HEK293 (cell line): ENCODE results near the gene C12orf57.

ENCODE experiments used
- CTCF ChIA-PET: fragments of 350-600 bp; formaldehyde crosslinking; extraction: SDS; loops from one replicate; lab custom pipeline; 2021; ENCODE audit warnings: antibody characterized with exemption; lab: Yijun Ruan, JAX
- POLR2A ChIA-PET: fragments of 300-600 bp; formaldehyde crosslinking; extraction: SDS; loops from one replicate; lab custom pipeline; 2020; ENCODE audit warnings: antibody characterized with exemption, inconsistent platforms; lab: Yijun Ruan, JAX
- H3K27ac ChIP-seq: fragments of 200-500 bp; sonication (Bioruptor generic); 2 replicates; pipeline ENCODE4 v1.5.1; 2014; ENCODE audit warnings: low read depth, low read length, control low read depth, inconsistent platforms; ENCODE audit errors: extremely low read depth
- H3K36me3 ChIP-seq, 2 experiments: fragments of 200-500 bp in 1 of 2; sonication (Bioruptor generic) in 1 of 2; 1 replicate in 1 of 2; 2 replicates in 1 of 2; pipeline ENCODE4 v1.5.1; 2014 to 2017; ENCODE audit warnings: inconsistent platforms in 2 of 2, low read length in 2 of 2; ENCODE audit not compliant: control insufficient read depth in 2 of 2, insufficient read depth in 1 of 2
- H3K4me1 ChIP-seq: fragments of 200-500 bp; sonication (Bioruptor generic); 2 replicates; pipeline ENCODE4 v1.5.1; 2014; ENCODE audit warnings: mild to moderate bottlenecking, low read length, inconsistent platforms; ENCODE audit not compliant: control insufficient read depth, insufficient read depth
- H3K4me3 ChIP-seq: 2 replicates; pipeline ENCODE4 v1.5.1; 2011; ENCODE audit warnings: low read depth, mild to moderate bottlenecking, control low read depth, low read length, moderate library complexity
- H3K9me3 ChIP-seq: fragments of 200-500 bp; sonication (Bioruptor generic); 2 replicates; pipeline ENCODE4 v1.5.1; 2014; ENCODE audit warnings: low read depth, low read length, inconsistent platforms; ENCODE audit not compliant: control insufficient read depth, insufficient read depth
- HIC1 ChIP-seq: fragments of 450-650 bp; formaldehyde crosslinking; IDR thresholded peaks from 2 replicates; pipeline ENCODE4 v1.5.1; 2016; ENCODE audit warnings: missing biosample characterization, missing genetic modification characterization
- KLF7 ChIP-seq: fragments of 450-650 bp; formaldehyde crosslinking; IDR thresholded peaks from 2 replicates; pipeline ENCODE4 v1.5.1; 2016; ENCODE audit warnings: missing biosample characterization, missing genetic modification characterization, borderline replicate concordance
- KLF8 ChIP-seq: fragments of 450-650 bp; formaldehyde crosslinking; IDR thresholded peaks from 2 replicates; pipeline ENCODE4 v1.5.1; 2016; ENCODE audit warnings: missing biosample characterization, missing genetic modification characterization
- MYNN ChIP-seq: fragments of 450-650 bp; formaldehyde crosslinking; IDR thresholded peaks from 2 replicates; pipeline ENCODE4 v1.5.1; 2016; ENCODE audit warnings: missing biosample characterization, missing genetic modification characterization, borderline replicate concordance
- PBX3 ChIP-seq: sonication (generic); formaldehyde crosslinking; IDR thresholded peaks from 2 replicates; pipeline ENCODE4 v1.8.1; 2022; ENCODE audit warnings: mild to moderate bottlenecking, moderate library complexity, missing genetic modification reagents
- PRDM1 ChIP-seq: fragments of 450-650 bp; formaldehyde crosslinking; IDR thresholded peaks from 2 replicates; pipeline ENCODE4; 2016; ENCODE audit warnings: missing biosample characterization, missing genetic modification characterization
- PRDM2 ChIP-seq: fragments of 450-650 bp; formaldehyde crosslinking; IDR thresholded peaks from 2 replicates; pipeline ENCODE4 v1.5.1; 2016; ENCODE audit warnings: missing biosample characterization, missing genetic modification characterization, borderline replicate concordance
- TCF7L2 ChIP-seq: IDR thresholded peaks from 2 replicates; pipeline ENCODE4 v1.6.1; 2011; ENCODE audit warnings: low read depth, mild to moderate bottlenecking, inconsistent platforms, low read length, moderate library complexity, borderline replicate concordance
- ZBTB26 ChIP-seq: fragments of 450-650 bp; formaldehyde crosslinking; optimal IDR thresholded peaks from 2 replicates; pipeline ENCODE3; 2016; ENCODE audit warnings: missing biosample characterization, mild to moderate bottlenecking, missing genetic modification characterization
- ZBTB44 ChIP-seq: fragments of 450-650 bp; IDR thresholded peaks from 2 replicates; pipeline ENCODE4 v1.5.1; 2018; ENCODE audit warnings: missing biosample characterization, mild to moderate bottlenecking, missing genetic modification characterization
- ZEB2 ChIP-seq: fragments of 450-650 bp; formaldehyde crosslinking; IDR thresholded peaks from 2 replicates; pipeline ENCODE4 v1.5.1; 2016; ENCODE audit warnings: missing biosample characterization, missing genetic modification characterization
- ZNF18 ChIP-seq: fragments of 450-650 bp; formaldehyde crosslinking; IDR thresholded peaks from 2 replicates; pipeline ENCODE4 v1.5.1; 2016; ENCODE audit warnings: missing biosample characterization, missing genetic modification characterization
- ZNF2 ChIP-seq: fragments of 450-650 bp; formaldehyde crosslinking; IDR thresholded peaks from 2 replicates; pipeline ENCODE4 v1.5.1; 2016; ENCODE audit warnings: missing biosample characterization, missing genetic modification characterization
- ZNF24 ChIP-seq: fragments of 450-650 bp; formaldehyde crosslinking; IDR thresholded peaks from 2 replicates; pipeline ENCODE4 v1.5.1; 2016; ENCODE audit warnings: missing biosample characterization, missing genetic modification characterization
- ZNF488 ChIP-seq: fragments of 450-650 bp; formaldehyde crosslinking; IDR thresholded peaks from 2 replicates; pipeline ENCODE4 v1.5.1; 2016; ENCODE audit warnings: missing biosample characterization, missing genetic modification characterization
- ZNF596 ChIP-seq: fragments of 450-650 bp; IDR thresholded peaks from 2 replicates; pipeline ENCODE4 v1.5.0; 2018; ENCODE audit warnings: missing biosample characterization, mild to moderate bottlenecking, missing genetic modification characterization, moderate library complexity
- ZNF600 ChIP-seq: fragments of 450-650 bp; formaldehyde crosslinking; IDR thresholded peaks from 2 replicates; pipeline ENCODE4 v1.5.1; 2016; ENCODE audit warnings: missing biosample characterization, missing genetic modification characterization
- ZNF670 ChIP-seq: fragments of 450-650 bp; formaldehyde crosslinking; IDR thresholded peaks from 2 replicates; pipeline ENCODE4 v1.5.1; 2016; ENCODE audit warnings: missing biosample characterization, missing genetic modification characterization, low read depth
- ZNF768 ChIP-seq: fragments of 450-650 bp; formaldehyde crosslinking; IDR thresholded peaks from 2 replicates; pipeline ENCODE4 v1.5.1; 2018; ENCODE audit warnings: missing biosample characterization, mild to moderate bottlenecking, missing genetic modification characterization
- ZXDB ChIP-seq: fragments of 450-650 bp; formaldehyde crosslinking; IDR thresholded peaks from 2 replicates; pipeline ENCODE4 v1.5.1; 2016; ENCODE audit warnings: missing biosample characterization, missing genetic modification characterization

C12orf57 gene

GRCh38 chr12:6904280-6905276 is 39.2 kb upstream of the C12orf57 start, which contains the start of gene LRRC23:
Gene LRRC23, plus strand, starts transcription at chr12:6904822. Its CDS starts 812 bp downstream, at chr12:6905634.
- Histone ChIP-seq H3K4me1 (peaks cover 13% of the 10 kb centered on the region; the same call in 1 of the 2 replicates), H3K27ac (peak within 1 kb of the TSS; percentile 57), H3K9me3 (no peaks in the 10 kb centered on the region), H3K4me3 (peak within 1 kb of the TSS; percentile 42), H3K36me3 (no peaks in the 10 kb centered on the region)
- POLR2A ChIA-PET, result interaction anchor here (0.6 to 2.6 kb wide), 12 partner anchors 9 to 181 kb away, joined by 3 to 10 read pairs (median 4); partner anchors contain the start of genes C12orf57, COPS7A, ENO2 and RNU7-1
- CTCF ChIA-PET, result interaction anchor here (0.7 to 1.5 kb wide), 4 partner anchors 19 to 34 kb away, joined by 4 to 8 read pairs (median 7); partner anchors contain the start of gene SPSB2
- TF ChIP-seq MYNN (tag by site-specific recombination), result peak; percentile 94
- no peak for TF ChIP-seq ZBTB44 (tag by site-specific recombination)
- no peak for TF ChIP-seq KLF7 (tag by site-specific recombination)
- TF ChIP-seq ZNF24 (tag by site-specific recombination), result peak; percentile 63
- no peak for TF ChIP-seq PRDM1 (tag by site-specific recombination)
- peak; percentile 45; the same call in 1 of the 2 replicates for TF ChIP-seq KLF8 (tag by site-specific recombination)
- TF ChIP-seq ZNF18 (tag by site-specific recombination), result no peak
- no peak for TF ChIP-seq ZNF670 (tag by site-specific recombination)
- TF ChIP-seq HIC1 (tag by site-specific recombination), result no peak
- TF ChIP-seq ZNF488, result no peak
- TF ChIP-seq ZEB2 (tag by site-specific recombination), result peak; percentile 26; the same call in 1 of the 2 replicates
- peak; percentile 26 for TF ChIP-seq ZBTB26 (tag by site-specific recombination)
- peak; percentile 89 for TF ChIP-seq ZNF600 (tag by site-specific recombination)
- TF ChIP-seq TCF7L2, result no peak
- no peak for TF ChIP-seq ZNF2 (tag by site-specific recombination)
- TF ChIP-seq PBX3, result no peak
- TF ChIP-seq PRDM2, result no peak; the same call in 1 of the 2 replicates
- TF ChIP-seq ZNF596 (tag by site-specific recombination), result no peak
- TF ChIP-seq ZXDB, result no peak
- no peak for TF ChIP-seq ZNF768 (tag by site-specific recombination)
